GM18508 (cell line): ENCODE measurements around the gene CCND2.
"Not testable (repeated sequence)": the region's sequence is repeated elsewhere in the genome, so short reads cannot be mapped to it uniquely, and the experiment has no call there.

Experiments used
- ATAC-seq: cut with Tn5 transposase; IDR thresholded peaks from one replicate; pipeline ENCODE4 v1.9.1; 2021; ENCODE audit warnings: moderate number of reproducible peaks; ENCODE audit not compliant: insufficient read depth, unreplicated experiment

The CCND2 gene

DNA sequence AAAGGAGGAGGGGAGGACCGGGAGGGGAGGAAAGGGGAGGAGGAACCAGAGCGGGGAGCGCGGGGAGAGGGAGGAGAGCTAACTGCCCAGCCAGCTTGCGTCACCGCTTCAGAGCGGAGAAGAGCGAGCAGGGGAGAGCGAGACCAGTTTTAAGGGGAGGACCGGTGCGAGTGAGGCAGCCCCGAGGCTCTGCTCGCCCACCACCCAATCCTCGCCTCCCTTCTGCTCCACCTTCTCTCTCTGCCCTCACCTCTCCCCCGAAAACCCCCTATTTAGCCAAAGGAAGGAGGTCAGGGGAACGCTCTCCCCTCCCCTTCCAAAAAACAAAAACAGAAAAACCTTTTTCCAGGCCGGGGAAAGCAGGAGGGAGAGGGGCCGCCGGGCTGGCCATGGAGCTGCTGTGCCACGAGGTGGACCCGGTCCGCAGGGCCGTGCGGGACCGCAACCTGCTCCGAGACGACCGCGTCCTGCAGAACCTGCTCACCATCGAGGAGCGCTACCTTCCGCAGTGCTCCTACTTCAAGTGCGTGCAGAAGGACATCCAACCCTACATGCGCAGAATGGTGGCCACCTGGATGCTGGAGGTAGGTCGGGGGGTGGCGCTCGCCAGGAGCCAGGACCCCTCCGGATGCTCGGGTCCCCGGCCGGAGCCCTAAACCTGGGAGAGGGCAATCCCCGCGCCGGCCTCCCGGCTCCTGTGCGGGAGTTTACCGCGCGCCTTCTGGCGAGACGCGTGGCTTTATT is at the start of gene CCND2:
TSS of gene CCND2 (plus strand) at position 111 of the 744 bp plus-strand sequence. CDS start at position 390, 279 bp downstream.
- ATAC-seq: no peak

DNA sequence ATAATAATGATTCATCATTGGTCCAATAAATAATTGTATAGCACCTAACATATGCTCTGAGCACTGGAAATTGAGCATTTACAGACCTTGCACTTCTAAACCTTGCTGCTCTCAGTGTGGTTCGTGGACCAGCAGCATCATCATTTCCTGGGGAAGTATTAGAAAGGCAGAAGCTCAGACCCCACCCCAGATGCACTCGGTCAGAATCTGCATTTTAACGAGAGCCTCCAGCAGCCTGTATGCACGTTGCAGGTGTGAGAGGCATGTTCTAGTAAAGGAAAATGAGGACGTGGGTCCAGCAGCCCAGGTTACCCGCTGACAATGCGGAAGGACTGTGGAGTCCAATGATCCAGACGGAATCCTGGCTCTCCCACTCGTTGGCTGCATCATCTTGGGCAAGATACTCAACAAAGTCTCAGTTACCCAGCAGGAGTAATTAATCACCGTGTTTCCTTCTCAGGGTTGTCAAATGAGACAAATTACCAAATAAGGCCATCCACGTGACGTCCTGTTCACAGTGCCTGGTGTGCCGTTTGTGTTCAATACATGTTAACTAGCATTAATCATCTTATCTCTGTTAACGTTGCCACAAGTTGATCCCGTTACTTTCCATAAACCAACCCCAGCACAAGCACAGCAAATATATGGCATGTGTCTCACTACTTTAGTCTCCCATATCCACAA is 49.2 kb upstream of the CCND2 start:
- ATAC-seq: no peak

- no peak for ATAC-seq
Observed at GRCh38 chr12:4225571-4225970, 48.0 kb upstream of the CCND2 start.

GRCh38 chr12:4227046-4227445 is 46.5 kb upstream of the CCND2 start:
- no peak for ATAC-seq

GRCh38 chr12:4228122-4228580 is 45.4 kb upstream of the CCND2 start:
- no peak for ATAC-seq

DNA sequence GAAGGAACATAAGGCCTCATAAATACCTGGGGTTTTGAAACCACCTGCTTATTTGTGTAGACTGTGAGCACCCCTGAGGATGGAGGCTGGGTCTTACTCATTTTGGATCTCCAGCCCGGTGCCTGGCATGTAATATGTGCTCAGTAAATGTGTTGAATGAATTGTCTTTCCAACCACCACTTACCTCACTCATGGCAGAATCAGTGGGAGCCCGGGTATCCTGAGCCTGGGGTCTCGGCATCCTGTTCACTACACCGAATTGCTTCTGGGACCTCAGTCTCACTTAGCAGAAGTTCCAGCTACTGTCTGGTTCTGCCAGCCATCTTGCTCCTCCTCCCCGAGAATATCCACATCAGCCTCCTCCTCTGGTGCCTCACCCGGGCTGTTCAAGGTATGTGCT is 43.0 kb upstream of the CCND2 start:
- no peak for ATAC-seq

DNA sequence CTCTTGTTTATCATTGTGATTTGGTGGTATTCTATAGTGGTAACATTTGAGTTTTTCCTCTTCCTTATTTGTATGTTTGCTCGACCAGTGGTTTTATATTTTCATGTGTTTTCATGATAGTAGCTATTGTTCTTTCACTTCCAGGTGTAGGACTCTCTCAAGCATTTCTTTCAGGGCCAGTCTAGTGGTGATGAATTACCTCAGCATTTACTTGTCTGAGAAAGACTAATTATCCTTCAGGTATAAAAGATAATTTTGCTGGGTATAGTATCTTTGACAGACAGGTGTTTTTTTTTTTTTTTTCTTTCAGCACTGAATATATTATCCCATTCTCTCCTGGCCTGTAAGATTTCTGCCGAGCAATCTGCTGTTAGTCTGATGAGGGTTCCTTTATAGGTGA is 35.0 kb upstream of the CCND2 start:
- ATAC-seq: no peak

GRCh38 chr12:4239746-4240145 is 33.8 kb upstream of the CCND2 start:
- no peak for ATAC-seq

DNA sequence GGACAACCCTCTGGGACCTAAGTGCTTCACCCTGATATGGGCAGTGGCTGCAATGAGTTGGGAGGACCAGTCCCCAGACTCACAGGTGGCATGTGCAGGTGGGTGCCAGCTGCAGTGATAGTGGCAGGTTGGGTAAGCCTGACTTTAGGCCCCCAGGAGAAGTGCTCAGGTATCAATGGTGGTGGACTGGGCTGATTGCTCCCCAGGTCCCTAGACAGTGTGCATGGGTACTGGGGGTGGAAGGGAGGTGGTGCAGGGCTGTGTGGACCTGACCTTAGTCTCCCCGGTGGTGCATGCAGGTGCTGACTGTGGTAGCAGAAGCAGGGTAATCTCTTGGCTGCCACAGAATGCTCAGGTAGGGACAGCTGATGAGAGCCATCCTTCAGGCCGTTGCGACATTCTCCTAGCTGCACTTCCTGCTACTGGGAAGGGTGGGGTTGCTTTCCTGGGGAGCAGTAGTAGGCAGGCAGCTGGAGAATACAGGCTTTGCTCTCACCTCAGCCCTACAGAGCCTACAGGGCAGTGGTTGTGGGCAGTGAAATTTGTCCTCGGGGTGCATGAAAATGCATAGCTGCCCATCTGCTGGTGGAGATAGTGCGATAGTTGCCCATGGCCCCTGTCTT is 33.3 kb upstream of the CCND2 start:
- ATAC-seq: no peak

DNA sequence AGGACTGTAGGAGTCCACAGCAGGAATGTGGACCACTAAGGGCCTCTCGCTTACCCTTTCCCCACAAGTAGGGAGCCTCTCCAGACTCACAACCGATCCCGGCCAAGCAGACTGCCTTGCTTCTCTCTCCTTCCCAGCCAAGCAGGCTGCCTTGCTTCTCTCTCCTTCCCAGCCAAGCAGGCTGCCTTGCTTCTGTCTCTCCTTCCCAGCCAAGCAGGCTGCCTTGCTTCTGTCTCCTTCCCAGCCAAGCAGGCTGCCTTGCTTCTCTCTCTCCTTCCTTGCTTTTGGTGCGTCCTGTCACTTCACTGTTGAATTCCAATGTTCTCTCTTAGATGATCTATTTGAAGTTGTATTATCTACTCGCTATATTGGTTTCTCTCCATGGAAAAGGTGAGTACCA is 32.6 kb upstream of the CCND2 start:
- no peak for ATAC-seq

DNA sequence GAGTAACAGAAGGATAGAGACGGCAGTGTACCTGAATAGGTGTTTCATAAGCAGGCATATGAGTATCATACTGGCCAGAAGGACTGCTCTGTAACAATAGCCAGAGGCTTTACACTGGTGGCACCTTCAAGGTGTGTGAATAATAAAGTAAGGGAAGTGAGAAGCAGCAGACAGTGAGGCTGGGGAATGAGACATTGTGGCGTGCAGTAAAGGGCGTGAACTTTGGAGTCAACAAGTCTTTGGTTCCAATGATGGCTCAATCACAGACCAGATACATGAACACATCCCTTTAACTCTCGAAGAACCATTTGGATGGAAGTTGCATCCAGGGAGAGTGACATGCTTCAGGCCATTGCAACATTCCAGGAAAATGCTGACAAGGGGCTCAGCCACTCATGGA is 32.0 kb upstream of the CCND2 start:
- no peak for ATAC-seq

DNA sequence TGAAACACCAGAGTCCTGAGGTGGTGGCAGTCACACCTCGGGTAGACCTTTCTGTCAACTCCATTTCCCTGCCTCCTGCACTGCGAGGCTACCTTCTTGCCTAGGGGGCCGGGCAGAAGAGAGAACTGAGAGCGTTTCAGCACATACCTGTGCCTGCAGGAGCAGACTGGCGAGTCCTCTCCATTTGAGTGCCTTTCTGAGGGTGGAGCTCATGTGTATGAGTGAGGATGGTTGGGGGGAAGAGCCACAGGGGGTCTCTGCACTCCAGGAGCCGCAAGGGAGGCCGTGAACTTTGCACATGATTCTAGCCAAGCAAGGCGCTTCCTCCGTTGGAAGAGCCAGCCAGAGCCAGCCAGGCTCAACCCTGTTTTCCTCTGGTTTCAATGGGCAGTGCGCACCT is 31.0 kb upstream of the CCND2 start:
- no peak for ATAC-seq

DNA sequence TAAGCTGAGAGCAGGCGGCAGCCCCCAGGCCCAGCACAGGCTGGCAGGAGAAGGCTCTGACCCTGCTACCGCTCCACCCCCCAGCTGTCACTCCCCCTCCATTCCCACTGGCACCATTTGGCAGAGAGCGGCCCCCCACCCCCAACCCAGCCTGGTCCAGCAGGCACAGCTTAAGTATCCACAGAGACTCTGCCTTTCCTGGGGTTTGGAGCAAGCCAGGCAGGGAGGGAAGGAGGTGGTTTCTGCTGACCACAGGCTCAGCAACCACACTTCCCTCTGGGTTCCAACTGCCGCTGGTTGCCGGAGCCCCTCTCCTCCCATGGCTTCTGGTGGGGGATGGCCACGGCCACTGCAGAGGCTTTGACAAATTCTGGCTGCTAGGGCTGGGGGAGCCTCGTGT is 30.5 kb upstream of the CCND2 start:
- ATAC-seq: no peak

DNA sequence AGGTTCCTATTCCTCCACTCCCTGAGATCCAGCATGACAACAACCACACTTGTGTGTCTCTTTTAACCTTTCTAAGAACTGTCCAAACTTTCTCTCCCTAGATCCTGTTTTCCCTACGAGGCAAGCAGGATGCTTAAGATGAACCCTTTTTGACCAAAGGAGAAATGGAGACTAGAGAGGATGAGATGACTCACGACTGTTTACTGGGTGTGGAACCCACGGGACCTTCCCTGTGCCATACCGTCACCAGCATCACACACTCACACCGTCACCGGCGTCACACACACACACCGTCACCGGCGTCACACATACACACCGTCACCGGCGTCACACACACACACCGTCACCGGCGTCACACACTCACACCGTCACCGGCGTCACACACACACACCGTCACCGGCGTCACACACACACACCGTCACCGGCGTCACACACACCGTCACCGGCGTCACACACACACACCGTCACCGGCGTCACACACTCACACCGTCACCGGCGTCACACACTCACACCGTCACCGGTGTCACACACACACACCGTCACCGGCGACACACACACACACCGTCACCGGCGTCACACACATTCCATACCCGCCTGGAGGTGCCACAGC is 30.0 kb upstream of the CCND2 start:
- not testable (repeated sequence) for ATAC-seq

GRCh38 chr12:4244868-4245267 is 28.7 kb upstream of the CCND2 start:
- ATAC-seq: no peak

DNA sequence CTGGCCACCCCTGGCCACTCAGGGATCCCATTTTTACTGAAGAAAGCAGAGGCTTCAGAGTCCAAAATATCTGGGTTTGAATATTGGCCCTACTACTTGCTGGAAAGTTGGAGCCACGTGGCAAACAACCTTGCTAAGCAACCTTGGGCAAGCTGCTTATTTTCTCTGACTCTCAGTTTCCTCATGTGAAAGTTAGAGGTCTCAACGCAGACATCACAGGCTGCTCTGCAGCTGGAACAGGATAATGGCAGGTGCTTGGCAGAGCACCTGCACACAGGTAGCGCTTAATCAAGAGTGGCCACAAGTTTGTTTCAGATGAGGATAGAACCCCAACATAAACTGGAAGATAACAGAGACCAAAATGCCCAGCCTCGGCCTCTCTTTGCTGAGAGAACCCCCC is 28.1 kb upstream of the CCND2 start:
- ATAC-seq: no peak

- no peak for ATAC-seq
Observed at GRCh38 chr12:4246116-4246515, 27.4 kb upstream of the CCND2 start.

DNA sequence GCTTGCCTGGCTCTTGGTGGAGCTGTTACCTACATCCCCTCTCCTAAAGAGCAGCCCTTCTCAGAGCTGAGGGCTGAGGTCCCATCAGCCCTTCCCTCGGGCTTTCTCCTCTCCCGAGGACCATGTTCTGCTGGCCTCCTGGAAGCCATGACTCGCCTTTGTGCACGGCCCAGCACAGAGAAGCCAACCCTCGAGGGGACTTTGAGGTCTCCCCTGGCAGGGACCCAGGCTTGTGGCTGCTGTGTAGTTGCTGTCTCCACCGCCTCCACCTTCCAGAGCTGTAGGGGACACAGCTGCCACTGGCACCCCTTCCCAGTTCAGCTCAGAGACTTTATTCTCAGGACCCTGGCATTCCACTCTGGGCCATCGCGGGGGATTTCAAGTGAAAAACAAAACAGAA is 22.9 kb upstream of the CCND2 start:
- ATAC-seq: no peak

- no peak for ATAC-seq
Observed at GRCh38 chr12:4251216-4251891, 22.2 kb upstream of the CCND2 start.

- ATAC-seq: no peak
Observed at GRCh38 chr12:4251967-4252366, 21.6 kb upstream of the CCND2 start.

DNA sequence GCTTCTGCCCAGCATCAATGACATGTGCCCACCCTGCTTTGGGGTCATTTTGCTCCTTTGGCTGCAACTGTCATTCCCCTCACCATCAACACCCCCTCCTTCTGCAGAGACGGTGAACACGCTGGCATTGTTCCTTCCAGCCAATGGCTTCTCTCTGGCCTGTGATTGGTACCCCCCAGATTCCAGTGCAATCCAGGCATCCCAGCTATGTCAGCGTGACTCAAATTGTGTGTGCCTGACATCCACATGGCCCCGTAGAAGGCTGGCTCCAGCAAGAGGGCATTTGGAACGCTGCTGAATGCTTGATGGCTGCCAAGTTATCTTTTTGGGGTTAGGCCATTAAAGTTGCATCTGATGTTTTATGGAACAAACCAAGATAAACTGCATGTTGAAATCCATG is 21.0 kb upstream of the CCND2 start:
- no peak for ATAC-seq
